HCT116 (cell line): Measurements from ENCODE around the gene CUEDC1.

Source experiments
- CBX3 ChIP-seq: IDR thresholded peaks from 2 replicates; pipeline ENCODE4 v1.6.1; 2012; ENCODE audit warnings: low read depth
- CEBPB ChIP-seq: IDR thresholded peaks from 2 replicates; pipeline ENCODE4 v1.6.1; 2012; ENCODE audit warnings: low read depth
- CTCF ChIP-seq, 3 experiments: fragments of 200-600 bp in 1 of 3; sonication (generic) in 1 of 3; IDR thresholded peaks in 2 of 3; conservative IDR thresholded peaks in 1 of 3; 2 replicates each; pipeline ENCODE4 v1.5.1; 2012 to 2017; ENCODE audit warnings: low read depth in 2 of 3, low read length in 2 of 3, antibody characterized with exemption in 1 of 3, borderline replicate concordance in 1 of 3, control low read depth in 1 of 3, mild to moderate bottlenecking in 1 of 3, mixed read lengths in 1 of 3, mixed run types in 1 of 3, moderate library complexity in 1 of 3; ENCODE audit not compliant: insufficient read depth in 1 of 3
- ELF1 ChIP-seq: IDR thresholded peaks from 2 replicates; pipeline ENCODE4 v1.6.1; 2012; ENCODE audit warnings: low read depth, borderline replicate concordance

DNA sequence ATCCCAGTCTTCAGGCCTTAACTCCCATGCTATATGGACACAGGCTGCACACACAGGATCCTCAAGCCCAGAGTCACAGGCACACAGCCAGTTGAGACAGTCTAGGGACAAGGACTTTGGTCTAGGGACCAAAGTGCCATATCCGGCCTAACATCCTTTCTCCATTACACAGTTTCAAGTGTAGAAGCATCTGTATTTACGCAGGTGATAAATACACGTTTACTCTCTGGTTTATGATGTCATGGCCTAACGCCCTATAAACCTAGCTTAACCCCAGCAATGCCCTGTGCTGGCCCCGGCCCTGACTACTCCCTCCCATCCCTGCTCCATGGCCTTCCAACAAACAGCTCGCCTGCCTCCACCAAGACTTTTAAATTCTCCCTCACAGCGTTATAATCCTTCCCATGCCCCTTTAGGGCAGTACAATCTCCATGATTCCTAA is 17.1 kb downstream of the CUEDC1 start:
- TF ChIP-seq CTCF (IDR thresholded peaks at IDR 0.05 in 2 of 3, conservative IDR thresholded peaks at IDR 0.05 in 1 of 3; ENCODE audit: borderline replicate concordance in 1 of 3, insufficient read depth in 1 of 3, low read depth in 2 of 3, low read length in 2 of 3) (no peak), CEBPB (no peak), CBX3 (no peak), ELF1 (no peak)
